ENCODE data around the gene CGREF1.

- TF ChIP-seq CTCF (IDR thresholded peaks at IDR 0.05; ENCODE audit: insufficient read depth, low read length) (no peak), GABPA (IDR thresholded peaks at IDR 0.05; ENCODE audit: low read depth) (no peak)
Measured at GRCh38 chr2:27123302-27124150, 4.6 kb upstream of the CGREF1 start, which contains the start of gene ABHD1.

Data from HL-60 (cell line).